Gastrocnemius medialis (tissue), 4 donors: ENCODE data around the gene TSC22D3. TPM values are rescaled to one million over a fixed set of nuclear protein-coding genes. Genes with fewer than 3 reads are reported as not detected.

Experiments
- ATAC-seq, 2 donors: fragments of 150-250 bp; one replicate each; pipeline ENCODE4 v1.9.1; 2016
- DNase-seq, 2 donors: peaks; one replicate each; pipeline ENCODE4 v3.0.0-alpha.2; 2019
- H3K27ac ChIP-seq, 4 donors: fragments of 200-600 bp; sonication (generic); 1 replicate in 1 of 4; 2 replicates in 3 of 4; pipeline ENCODE4 v1.5.1; 2016 to 2018; ENCODE audit warnings: mild to moderate bottlenecking in 2 of 4, moderate library complexity in 1 of 4
- H3K27me3 ChIP-seq, 3 donors: fragments of 200-600 bp; sonication (generic) in 2 of 3; 1 replicate in 1 of 3; 2 replicates in 2 of 3; pipeline versions ENCODE4 v1.5.1 to v1.6.0; 2016 to 2019; ENCODE audit warnings: mild to moderate bottlenecking in 1 of 3, moderate library complexity in 1 of 3
- H3K36me3 ChIP-seq, 2 donors: fragments of 200-600 bp; sonication (generic) in 1 of 2; one replicate each; pipeline ENCODE4 v1.5.1; 2017 to 2018
- H3K4me1 ChIP-seq, 2 donors: fragments of 200-600 bp; sonication (generic) in 1 of 2; one replicate each; pipeline ENCODE4 v1.5.1; 2016 to 2017; ENCODE audit warnings: mild to moderate bottlenecking in 2 of 2
- H3K4me3 ChIP-seq, 4 donors: fragments of 200-600 bp; sonication (generic) in 3 of 4; 1 replicate in 1 of 4; 2 replicates in 3 of 4; pipeline ENCODE4 v1.5.1; 2016 to 2019; ENCODE audit warnings: mild to moderate bottlenecking in 2 of 4
- H3K9me3 ChIP-seq, 3 donors: fragments of 200-600 bp; sonication (generic) in 2 of 3; 1 replicate in 1 of 3; 2 replicates in 2 of 3; pipeline ENCODE4 v1.5.1; 2016 to 2019
- POLR2A ChIP-seq, 2 donors: fragments of 450-650 bp; IDR thresholded peaks; one replicate each; pipeline ENCODE4 v1.6.1; 2017; ENCODE audit warnings: antibody characterized with exemption in 2 of 2, mild to moderate bottlenecking in 2 of 2, moderate library complexity in 2 of 2
- in situ Hi-C, 4 donors: fragments of 200-750 bp; cut with MboI; loops; one replicate each; pipeline versions ENCODE4 v1.15.0 to v1.8.0; 2017; ENCODE audit warnings: low sequenced_read_pairs in 4 of 4
- intact Hi-C: fragments of 100-400 bp; cut with DNase I; formaldehyde crosslinking; loops from one replicate; pipeline ENCODE4 v1.15.1; 2023; ENCODE audit warnings: low total_unique reads
- total RNA-seq, 4 donors: library from RNA; depleted of rRNA; stranded (reverse); fragments of >200 nt; gene quantifications; one replicate each; pipeline versions ENCODE4 v1.1.0 to v1.2.3, GENCODE V29; 2016
- TF ChIP-seq, protein P1 (sequence below), 5 experiments: fragments of 450-650 bp in 3 of 5; fragments of 200-600 bp in 2 of 5; sonication (generic) in 2 of 5; IDR thresholded peaks in 4 of 5; conservative IDR thresholded peaks in 1 of 5; 1 replicate in 4 of 5; 2 replicates in 1 of 5; pipeline ENCODE4 v1.5.1; 2016 to 2019; ENCODE audit warnings: antibody characterized with exemption in 5 of 5, mild to moderate bottlenecking in 3 of 5, moderate library complexity in 3 of 5

The TSC22D3 gene
- total RNA-seq, 4 donors from 2014 or later: 689 to 1,948 (median 1,054) TPM

DNA sequence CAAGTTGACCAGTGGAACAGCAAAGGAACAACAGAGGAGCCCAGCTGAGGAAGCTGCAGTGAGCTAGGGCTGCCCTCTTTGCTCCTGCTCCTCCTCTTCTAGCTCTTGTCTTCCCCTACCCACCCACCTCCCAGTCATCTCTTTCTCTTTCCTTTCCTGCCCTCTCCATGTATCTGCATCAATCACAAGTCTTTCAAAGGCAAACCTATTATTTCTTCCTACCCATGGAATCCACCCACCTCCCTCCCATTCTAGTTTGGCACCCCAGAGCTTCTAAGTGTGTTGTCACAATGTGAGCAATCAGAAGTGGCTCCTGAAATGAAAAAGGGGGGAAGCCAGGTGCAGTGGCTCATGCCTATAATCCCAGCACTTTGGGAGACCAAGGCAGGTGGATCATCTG, 69.3 kb downstream of the TSC22D3 start:
- Histone ChIP-seq H3K27ac (no peak overlapping the region), H3K4me3 (no peak overlapping the region)

DNA sequence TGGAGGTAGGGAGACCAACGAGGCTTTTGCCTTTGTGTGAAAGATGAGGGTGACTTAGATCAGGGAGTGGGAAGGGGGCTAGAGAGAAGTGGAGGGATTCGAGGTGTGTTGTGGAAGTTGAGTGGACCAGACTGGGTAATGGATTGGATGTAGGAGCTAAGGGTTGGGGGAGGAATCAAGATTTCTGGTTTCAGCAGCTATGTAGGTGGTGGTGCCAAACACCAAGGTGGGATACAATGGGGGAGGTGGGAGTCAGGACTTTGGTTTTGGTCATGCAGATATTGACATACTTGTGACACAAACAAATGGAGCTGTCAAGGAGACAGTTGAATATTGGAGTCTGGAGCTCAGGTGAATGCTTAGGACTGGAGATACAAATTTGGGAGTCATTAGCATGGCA, 71.0 kb downstream of the TSC22D3 start:
- Histone ChIP-seq H3K4me3 (no peak overlapping the region), H3K27ac (no peak overlapping the region), H3K4me1 (peaks cover 5 to 18% of the 10 kb centered on the region in 2 donors), H3K9me3 (no peaks in the 10 kb centered on the region), H3K36me3 (no peaks in the 10 kb centered on the region), H3K27me3 (no peaks in the 10 kb centered on the region)
- intact Hi-C loops (no loop called here), in situ Hi-C loops (no loop called here)
- DNase-seq (no peak), ATAC-seq (no peak)
- TF ChIP-seq, protein P1, sequence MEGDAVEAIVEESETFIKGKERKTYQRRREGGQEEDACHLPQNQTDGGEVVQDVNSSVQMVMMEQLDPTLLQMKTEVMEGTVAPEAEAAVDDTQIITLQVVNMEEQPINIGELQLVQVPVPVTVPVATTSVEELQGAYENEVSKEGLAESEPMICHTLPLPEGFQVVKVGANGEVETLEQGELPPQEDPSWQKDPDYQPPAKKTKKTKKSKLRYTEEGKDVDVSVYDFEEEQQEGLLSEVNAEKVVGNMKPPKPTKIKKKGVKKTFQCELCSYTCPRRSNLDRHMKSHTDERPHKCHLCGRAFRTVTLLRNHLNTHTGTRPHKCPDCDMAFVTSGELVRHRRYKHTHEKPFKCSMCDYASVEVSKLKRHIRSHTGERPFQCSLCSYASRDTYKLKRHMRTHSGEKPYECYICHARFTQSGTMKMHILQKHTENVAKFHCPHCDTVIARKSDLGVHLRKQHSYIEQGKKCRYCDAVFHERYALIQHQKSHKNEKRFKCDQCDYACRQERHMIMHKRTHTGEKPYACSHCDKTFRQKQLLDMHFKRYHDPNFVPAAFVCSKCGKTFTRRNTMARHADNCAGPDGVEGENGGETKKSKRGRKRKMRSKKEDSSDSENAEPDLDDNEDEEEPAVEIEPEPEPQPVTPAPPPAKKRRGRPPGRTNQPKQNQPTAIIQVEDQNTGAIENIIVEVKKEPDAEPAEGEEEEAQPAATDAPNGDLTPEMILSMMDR (IDR thresholded peaks at IDR 0.05 in 4 of 5, conservative IDR thresholded peaks at IDR 0.05 in 1 of 5): no peak
- TF ChIP-seq POLR2A (IDR thresholded peaks at IDR 0.05): no peak

More for the DNA sequence above, 69.3 kb downstream of the TSC22D3 start:
- no peak for ATAC-seq
- Histone ChIP-seq H3K9me3 (no peaks in the 10 kb centered on the region), H3K27me3 (no peaks in the 10 kb centered on the region), H3K36me3 (no peaks in the 10 kb centered on the region), H3K4me1 (peaks cover 0 to 6% of the 10 kb centered on the region in 2 donors)
- DNase-seq: no peak
- intact Hi-C loops: no loop called here
- in situ Hi-C loops: no loop called here
- TF ChIP-seq POLR2A (IDR thresholded peaks at IDR 0.05): no peak
- TF ChIP-seq, protein P1 (IDR thresholded peaks at IDR 0.05 in 4 of 5, conservative IDR thresholded peaks at IDR 0.05 in 1 of 5): no peak

DNA sequence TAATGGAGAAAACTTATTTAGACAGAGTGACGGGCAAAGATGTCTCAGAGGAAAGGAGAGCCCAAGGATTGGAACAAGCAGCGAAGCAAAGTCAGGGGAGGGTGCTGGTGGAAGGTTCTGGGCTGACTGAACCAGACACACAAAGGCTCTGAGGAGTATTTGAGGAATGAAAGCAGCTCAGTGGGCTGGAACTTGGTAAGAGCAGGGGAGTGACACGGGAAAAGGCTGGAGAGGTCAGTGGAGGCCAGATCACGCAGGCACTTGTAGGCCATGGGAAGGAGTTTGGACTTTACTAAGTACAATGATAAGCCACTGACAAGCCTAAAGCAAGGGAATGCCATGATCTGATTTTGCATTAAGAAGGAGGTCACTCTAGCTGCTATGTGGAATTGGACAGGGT, 71.4 kb downstream of the TSC22D3 start:
- intact Hi-C loops: no loop called here

DNA sequence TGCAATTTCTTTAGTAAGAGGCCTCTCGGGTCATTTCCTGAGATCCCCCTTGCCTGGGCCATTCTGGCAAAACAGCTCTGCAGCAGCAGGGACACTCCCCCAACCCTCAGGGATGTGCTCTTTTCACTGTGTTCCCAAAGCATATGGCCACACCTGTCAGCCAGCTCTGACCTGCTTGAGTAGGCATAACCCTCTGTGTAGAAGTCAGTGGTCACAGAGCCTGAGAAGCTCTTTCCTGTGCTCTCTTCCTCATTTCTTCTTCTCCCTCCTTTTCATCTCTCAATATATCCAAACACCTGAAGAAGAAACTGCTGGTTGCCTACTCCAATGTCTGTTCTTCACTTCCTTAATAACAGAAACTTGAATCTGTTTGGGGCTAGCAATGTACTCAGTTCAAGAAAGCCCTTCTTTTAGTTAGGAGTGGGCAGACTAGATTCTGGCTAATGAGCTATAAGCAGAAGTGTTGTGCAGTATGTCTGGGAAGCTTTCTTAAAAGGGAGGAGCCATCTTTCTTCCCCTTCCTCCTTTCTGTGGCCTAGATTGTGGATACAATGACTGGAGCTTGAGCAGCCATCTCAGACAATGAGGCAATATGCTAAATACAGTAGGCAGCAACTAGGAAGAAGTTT, 74.0 kb downstream of the TSC22D3 start:
- in situ Hi-C loops (no loop called here), intact Hi-C loops (no loop called here)
- peaks cover 5 to 18% of the 10 kb centered on the region in 2 donors for H3K4me1 ChIP-seq
- TF ChIP-seq, protein P1 (IDR thresholded peaks at IDR 0.05 in 4 of 5, conservative IDR thresholded peaks at IDR 0.05 in 1 of 5): no peak
- TF ChIP-seq POLR2A (IDR thresholded peaks at IDR 0.05): no peak
- H3K9me3 ChIP-seq: no peaks in the 10 kb centered on the region
- ATAC-seq (no peak), DNase-seq (no peak)
- H3K36me3 ChIP-seq: no peaks in the 10 kb centered on the region
- no peak overlapping the region for H3K4me3 ChIP-seq
- H3K27ac ChIP-seq: peak overlapping the region; percentile 43 to 79 (median 69)
- H3K27me3 ChIP-seq: no peaks in the 10 kb centered on the region

More for the DNA sequence above, 71.4 kb downstream of the TSC22D3 start:
- H3K4me3 ChIP-seq: no peak overlapping the region
- H3K4me1 ChIP-seq: peaks cover 5 to 18% of the 10 kb centered on the region in 2 donors
- TF ChIP-seq, protein P1 (IDR thresholded peaks at IDR 0.05 in 4 of 5, conservative IDR thresholded peaks at IDR 0.05 in 1 of 5): no peak
- no peak for TF ChIP-seq POLR2A (IDR thresholded peaks at IDR 0.05)
- no peaks in the 10 kb centered on the region for H3K9me3 ChIP-seq
- in situ Hi-C loops: no loop called here
- ATAC-seq (no peak), DNase-seq (no peak)
- no peak overlapping the region for H3K27ac ChIP-seq
- no peaks in the 10 kb centered on the region for H3K36me3 ChIP-seq
- H3K27me3 ChIP-seq: no peaks in the 10 kb centered on the region
